CD4-positive, alpha-beta T cell treated with Interleukin-15 for 4 hours (primary cell): Measurements from ENCODE around the gene LRFN5.
"Not testable (repeated sequence)": the region's sequence is repeated elsewhere in the genome, so short reads cannot be mapped to it uniquely, and the experiment has no call there.

Source experiments
- DNase-seq: peaks from one replicate; pipeline ENCODE4 v3.0.0-alpha.2; 2020; ENCODE audit warnings: low spot score

The LRFN5 gene

GRCh38 chr14:41899416-41899815 lies 292.7 kb downstream of the LRFN5 start:
- DNase-seq: no peak

- DNase-seq: no peak
Observed at GRCh38 chr14:41900644-41901043, 294.0 kb downstream of the LRFN5 start.

GRCh38 chr14:41901089-41901488 lies 294.4 kb downstream of the LRFN5 start:
- DNase-seq: no peak

GRCh38 chr14:41905394-41905964 lies 298.8 kb downstream of the LRFN5 start:
- no peak for DNase-seq

- DNase-seq: not testable (repeated sequence)
Observed at GRCh38 chr14:41911155-41911554, 304.5 kb downstream of the LRFN5 start.

- DNase-seq: no peak
Observed at GRCh38 chr14:41913398-41913797, 306.7 kb downstream of the LRFN5 start.

- no peak for DNase-seq
Observed at GRCh38 chr14:41915732-41916131, 309.1 kb downstream of the LRFN5 start.

- no peak for DNase-seq
Observed at GRCh38 chr14:41916313-41916712, 309.6 kb downstream of the LRFN5 start.

- no peak for DNase-seq
Observed at GRCh38 chr14:41925409-41925808, 318.7 kb downstream of the LRFN5 start.

GRCh38 chr14:41950428-41951151 lies 343.9 kb downstream of the LRFN5 start:
- no peak for DNase-seq
